OCI-LY7 (cell line): ENCODE measurements around the gene CORO1C. TPM values are rescaled to one million over a fixed set of nuclear protein-coding genes. Genes with fewer than 3 reads are reported as not detected.

Experiments
- BruUV-seq: library from RNA; stranded (reverse); fragments of 400-500 nt; replicated peaks from 2 replicates; lab custom pipeline; 2021; lab: Mats Ljungman, UMichigan
- CTCF ChIA-PET: fragments of 300-600 bp; sonication (Branson Sonifier 250); formaldehyde crosslinking; loops from one replicate; lab custom pipeline; 2022; ENCODE audit warnings: antibody characterized with exemption; ENCODE audit not compliant: unreplicated experiment; lab: Charles Lee
- POLR2A ChIA-PET: fragments of 300-600 bp; sonication (Branson Sonifier 250); formaldehyde crosslinking; loops from one replicate; lab custom pipeline; 2022; ENCODE audit warnings: antibody characterized with exemption; lab: Charles Lee
- DNase-seq: peaks from one replicate; pipeline ENCODE4 v3.0.0-alpha.2; 2015; ENCODE audit warnings: low spot score
- H2AFZ ChIP-seq: fragments of 200-600 bp; sonication (generic), shearing (Covaris generic); 2 replicates; pipeline ENCODE4 v1.6.1; 2014; ENCODE audit warnings: mild to moderate bottlenecking, antibody characterized with exemption, low read length, moderate library complexity
- H3K27ac ChIP-seq: fragments of 200-600 bp; sonication (generic); 2 replicates; pipeline ENCODE4 v1.5.1; 2014; ENCODE audit warnings: mixed run types, low read depth, mild to moderate bottlenecking, moderate library complexity, low read length, inconsistent platforms; ENCODE audit not compliant: poor library complexity, severe bottlenecking
- H3K36me3 ChIP-seq: fragments of 200-600 bp; sonication (generic); 2 replicates; pipeline ENCODE4 v1.6.1; 2014; ENCODE audit warnings: mild to moderate bottlenecking, antibody characterized with exemption, low read length, moderate library complexity, mixed read lengths; ENCODE audit not compliant: insufficient read depth
- H3K4me1 ChIP-seq: fragments of 200-600 bp; sonication (generic); 2 replicates; pipeline ENCODE4 v1.5.1; 2014; ENCODE audit warnings: mild to moderate bottlenecking, low read length; ENCODE audit not compliant: insufficient read depth, poor library complexity, severe bottlenecking
- H3K4me2 ChIP-seq: fragments of 200-600 bp; sonication (generic); 2 replicates; pipeline ENCODE4 v1.6.1; 2014; ENCODE audit warnings: mild to moderate bottlenecking, low read length
- H3K4me3 ChIP-seq: fragments of 200-600 bp; sonication (generic); 2 replicates; pipeline ENCODE4 v1.5.1; 2014; ENCODE audit warnings: mild to moderate bottlenecking, low read depth, low read length; ENCODE audit not compliant: poor library complexity, severe bottlenecking
- H3K79me2 ChIP-seq: fragments of 200-600 bp; sonication (generic); 2 replicates; pipeline ENCODE4 v1.6.1; 2016; ENCODE audit warnings: low read depth, mild to moderate bottlenecking, low read length, moderate library complexity, mixed read lengths; ENCODE audit not compliant: insufficient read depth
- H3K9me2 ChIP-seq: fragments of 200-600 bp; sonication (generic); 2 replicates; pipeline ENCODE4 v1.6.1; 2016; ENCODE audit warnings: mild to moderate bottlenecking, low read length, mixed read lengths; ENCODE audit not compliant: insufficient read depth
- H3K9me3 ChIP-seq: fragments of 200-600 bp; sonication (generic); 2 replicates; pipeline ENCODE4 v1.6.1; 2014; ENCODE audit warnings: mild to moderate bottlenecking, mixed run types, low read length, mixed read lengths
- H4K20me1 ChIP-seq: fragments of 200-600 bp; sonication (generic); 2 replicates; pipeline ENCODE4 v1.6.1; 2014; ENCODE audit warnings: mild to moderate bottlenecking, antibody characterized with exemption, low read length, moderate library complexity, mixed read lengths; ENCODE audit not compliant: insufficient read depth
- EZH2phosphoT487 ChIP-seq: fragments of 200-600 bp; sonication (generic); IDR thresholded peaks from 2 replicates; pipeline ENCODE4 v1.6.1; 2018; ENCODE audit warnings: low read depth, borderline replicate concordance, mild to moderate bottlenecking, mixed run types, antibody characterized with exemption, low read length, moderate library complexity, mixed read lengths
- intact Hi-C: fragments of 100-400 bp; cut with micrococcal nuclease; formaldehyde crosslinking; loops from one replicate; pipeline ENCODE4 v1.10.0; 2022; ENCODE audit not compliant: unreplicated experiment
- total RNA-seq, 2 experiments: library from RNA; depleted of rRNA in 1 of 2; stranded (reverse); fragments of >200 nt in 1 of 2; shearing (Covaris generic) in 1 of 2; gene quantifications; 2 replicates each; pipeline ENCODE4 v1.2.3, GENCODE V29; 2014 to 2022
- TF ChIP-seq, protein P1 (sequence below): fragments of 200-600 bp; sonication (generic); conservative IDR thresholded peaks from 2 replicates; pipeline ENCODE4 v1.5.1; 2014; ENCODE audit warnings: mild to moderate bottlenecking, antibody characterized with exemption, low read length, moderate library complexity, mixed read lengths

Gene CORO1C
- total RNA-seq, 2 experiments from 2014 or later = 74.7 to 148 TPM

DNA sequence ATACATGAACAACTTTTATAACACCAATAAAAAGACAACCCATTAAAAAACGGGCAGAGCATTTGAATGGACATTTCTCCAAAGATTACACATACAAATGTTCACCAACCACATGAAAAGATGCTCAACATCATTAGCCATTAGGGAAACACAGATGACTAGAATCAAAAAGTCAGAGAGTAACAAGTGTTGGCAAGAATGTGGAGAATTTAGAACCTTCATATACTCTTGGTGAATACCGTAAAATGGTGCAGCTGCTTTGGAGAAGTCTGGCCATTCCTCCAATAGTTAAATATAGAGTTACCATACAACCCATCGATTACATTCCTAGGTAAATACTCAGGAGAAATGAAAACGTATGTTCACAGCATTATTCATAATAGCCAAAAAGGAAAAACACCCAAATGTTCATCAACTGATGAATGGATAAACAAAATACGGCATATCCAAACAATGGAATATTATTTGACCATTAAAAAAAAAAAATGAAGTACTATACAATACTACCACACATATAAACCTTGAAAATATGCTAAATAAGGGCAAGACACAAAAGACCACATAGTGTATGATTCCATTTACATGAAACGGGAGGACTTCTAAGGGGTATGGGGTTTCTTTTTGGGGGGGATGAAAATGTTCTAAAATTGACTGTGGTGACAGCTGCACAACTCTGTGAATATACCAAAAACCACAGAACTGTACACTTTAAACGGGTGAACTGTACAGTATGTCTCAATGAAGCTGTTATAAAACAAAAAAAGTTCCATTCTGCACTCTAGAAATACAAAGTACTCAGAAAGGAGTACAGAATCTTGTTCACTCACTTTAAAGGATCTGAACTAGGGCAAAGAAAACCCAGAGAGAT, 3.2 kb downstream of the CORO1C start:
- no TSS peak for BruUV-seq
- Histone ChIP-seq H4K20me1 (peaks cover 47% of the 10 kb centered on the region), H3K36me3 (peaks cover 14% of the 10 kb centered on the region; the same call in 1 of the 2 replicates), H3K9me3 (no peaks in the 10 kb centered on the region), H3K9me2 (no peaks in the 10 kb centered on the region), H2AFZ (no peak overlapping the region), H3K27ac (no peak overlapping the region), H3K4me1 (peaks cover 56% of the 10 kb centered on the region), H3K4me3 (peak overlapping the region; percentile 90), H3K79me2 (peaks cover 76% of the 10 kb centered on the region), H3K4me2 (peak overlapping the region; percentile 79)
- ChIA-PET POLR2A (interaction anchor here (0.5 kb wide), 1 partner anchor 327 kb away, joined by 3 read pairs; no protein-coding TSS in a partner anchor), CTCF (no interaction called here)
- DNase-seq = no peak
- TF ChIP-seq EZH2phosphoT487 = no peak
- TF ChIP-seq, protein P1, sequence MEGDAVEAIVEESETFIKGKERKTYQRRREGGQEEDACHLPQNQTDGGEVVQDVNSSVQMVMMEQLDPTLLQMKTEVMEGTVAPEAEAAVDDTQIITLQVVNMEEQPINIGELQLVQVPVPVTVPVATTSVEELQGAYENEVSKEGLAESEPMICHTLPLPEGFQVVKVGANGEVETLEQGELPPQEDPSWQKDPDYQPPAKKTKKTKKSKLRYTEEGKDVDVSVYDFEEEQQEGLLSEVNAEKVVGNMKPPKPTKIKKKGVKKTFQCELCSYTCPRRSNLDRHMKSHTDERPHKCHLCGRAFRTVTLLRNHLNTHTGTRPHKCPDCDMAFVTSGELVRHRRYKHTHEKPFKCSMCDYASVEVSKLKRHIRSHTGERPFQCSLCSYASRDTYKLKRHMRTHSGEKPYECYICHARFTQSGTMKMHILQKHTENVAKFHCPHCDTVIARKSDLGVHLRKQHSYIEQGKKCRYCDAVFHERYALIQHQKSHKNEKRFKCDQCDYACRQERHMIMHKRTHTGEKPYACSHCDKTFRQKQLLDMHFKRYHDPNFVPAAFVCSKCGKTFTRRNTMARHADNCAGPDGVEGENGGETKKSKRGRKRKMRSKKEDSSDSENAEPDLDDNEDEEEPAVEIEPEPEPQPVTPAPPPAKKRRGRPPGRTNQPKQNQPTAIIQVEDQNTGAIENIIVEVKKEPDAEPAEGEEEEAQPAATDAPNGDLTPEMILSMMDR = no peak
- intact Hi-C loops = no loop called here

DNA sequence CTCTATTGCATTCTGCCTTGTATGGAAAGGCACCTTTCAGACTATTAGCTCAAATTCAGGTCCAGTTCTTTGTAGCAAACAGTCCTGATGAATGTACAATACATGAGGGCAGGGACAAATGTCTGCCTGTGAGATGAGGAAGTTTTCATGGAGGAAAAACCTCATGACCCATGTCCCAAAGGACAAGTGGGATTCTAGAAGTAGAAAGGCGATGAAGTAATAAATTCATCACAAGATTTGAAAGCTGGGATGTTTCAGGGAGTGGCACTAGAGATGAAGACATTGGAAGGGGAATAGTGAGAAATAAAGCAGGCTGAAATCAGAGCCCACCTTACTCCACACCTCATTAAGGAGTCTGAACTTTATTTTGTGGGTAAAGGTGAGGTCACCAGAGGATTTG, 4.2 kb downstream of the CORO1C start:
- H2AFZ ChIP-seq = no peak overlapping the region
- H3K79me2 ChIP-seq = peaks cover 85% of the 10 kb centered on the region
- ChIA-PET CTCF (no interaction called here), POLR2A (interaction anchor here (0.5 to 0.8 kb wide), 2 partner anchors 31 to 40 kb away, joined by 3 to 6 read pairs; no protein-coding TSS in a partner anchor)
- no peak overlapping the region for H3K27ac ChIP-seq
- peaks cover 47% of the 10 kb centered on the region for H4K20me1 ChIP-seq
- H3K9me3 ChIP-seq = no peaks in the 10 kb centered on the region
- H3K9me2 ChIP-seq = no peaks in the 10 kb centered on the region
- DNase-seq = no peak
- H3K4me3 ChIP-seq = no peak overlapping the region
- H3K36me3 ChIP-seq = peaks cover 14% of the 10 kb centered on the region; the same call in 1 of the 2 replicates
- TF ChIP-seq, protein P1 = no peak
- no peak for TF ChIP-seq EZH2phosphoT487
- peak overlapping the region; percentile 79; the same call in 1 of the 2 replicates for H3K4me2 ChIP-seq
- intact Hi-C loops = no loop called here
- no TSS peak for BruUV-seq
- H3K4me1 ChIP-seq = peaks cover 49% of the 10 kb centered on the region

DNA sequence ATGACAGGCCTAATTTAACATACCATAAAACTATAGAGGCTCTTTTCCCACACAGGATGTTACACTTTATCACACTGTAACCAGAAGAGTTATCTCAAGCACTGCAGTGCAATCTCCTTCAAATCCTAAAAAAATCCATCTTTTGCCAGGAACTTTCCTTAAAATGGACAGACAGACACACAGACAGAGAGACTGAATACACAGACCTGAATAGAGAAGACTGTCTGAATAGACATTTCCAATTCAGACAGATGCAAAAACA, 6.5 kb downstream of the CORO1C start:
- Histone ChIP-seq H4K20me1 (peaks cover 43% of the 10 kb centered on the region), H2AFZ (no peak overlapping the region), H3K36me3 (peaks cover 14% of the 10 kb centered on the region; the same call in 1 of the 2 replicates), H3K9me2 (no peaks in the 10 kb centered on the region), H3K27ac (no peak overlapping the region), H3K4me1 (peaks cover 43% of the 10 kb centered on the region), H3K4me3 (no peak overlapping the region), H3K79me2 (peaks cover 93% of the 10 kb centered on the region), H3K9me3 (no peaks in the 10 kb centered on the region), H3K4me2 (peak overlapping the region; percentile 42)
- no peak for DNase-seq
- ChIA-PET POLR2A (no interaction called here), CTCF (interaction anchor here (1.0 kb wide), 1 partner anchor 60 kb away, joined by 4 read pairs; no protein-coding TSS in a partner anchor)
- intact Hi-C loops = no loop called here
- BruUV-seq = no TSS peak
- TF ChIP-seq, protein P1 = no peak
- no peak for TF ChIP-seq EZH2phosphoT487
